Chondrocyte (in vitro differentiated cells): Measurements from ENCODE around the gene SMC1B. TPM values are rescaled to one million over a fixed set of nuclear protein-coding genes. Genes with fewer than 3 reads are reported as not detected.
"Not testable (repeated sequence)": the region's sequence is repeated elsewhere in the genome, so short reads cannot be mapped to it uniquely, and the experiment has no call there.

Source experiments
- DNase-seq: peaks from one replicate; pipeline ENCODE4 v3.0.0; 2021; ENCODE audit warnings: mixed read lengths, low spot score
- H3K27ac Mint-ChIP-seq: one replicate; pipeline ENCODE4 v1.8.0; 2021; ENCODE audit warnings: mild to moderate bottlenecking, moderate library complexity, mixed read lengths; ENCODE audit not compliant: unreplicated experiment
- H3K27me3 Mint-ChIP-seq: 2 replicates; pipeline ENCODE4 v1.8.0; 2021; ENCODE audit warnings: low read depth, mixed read lengths
- H3K36me3 Mint-ChIP-seq: 2 replicates; pipeline ENCODE4 v1.8.0; 2021; ENCODE audit warnings: low read depth, mixed read lengths
- H3K4me1 Mint-ChIP-seq: 2 replicates; pipeline ENCODE4 v1.8.0; 2021; ENCODE audit warnings: low read depth, mild to moderate bottlenecking, mixed read lengths
- H3K4me3 Mint-ChIP-seq: one replicate; pipeline ENCODE4 v1.8.0; 2021; ENCODE audit warnings: mild to moderate bottlenecking, moderate library complexity, mixed read lengths; ENCODE audit not compliant: unreplicated experiment
- H3K9me3 Mint-ChIP-seq: 2 replicates; pipeline ENCODE4 v1.8.0; 2021; ENCODE audit warnings: low read depth, mixed read lengths
- CTCF ChIP-seq: fragments of 200-600 bp; sonication (generic); IDR thresholded peaks from 2 replicates; pipeline ENCODE4 v1.5.0; 2021; ENCODE audit warnings: antibody characterized with exemption, mild to moderate bottlenecking, moderate library complexity
- total RNA-seq: library from RNA; stranded (reverse); gene quantifications from 3 replicates; pipeline ENCODE4 v1.2.1, GENCODE V29; 2021

The SMC1B gene
- total RNA-seq, 1 donor from 2014 or later: not detected

GRCh38 chr22:45357490-45357889 is 55.9 kb downstream of the SMC1B start:
- no peaks in the 10 kb centered on the region for H3K36me3 Mint-ChIP-seq
- DNase-seq: no peak
- H3K4me3 Mint-ChIP-seq: no peak overlapping the region
- H3K27me3 Mint-ChIP-seq: peaks cover 12% of the 10 kb centered on the region
- H3K27ac Mint-ChIP-seq: no peak overlapping the region
- H3K9me3 Mint-ChIP-seq: no peaks in the 10 kb centered on the region
- no peaks in the 10 kb centered on the region for H3K4me1 Mint-ChIP-seq
- TF ChIP-seq CTCF: no peak

DNA sequence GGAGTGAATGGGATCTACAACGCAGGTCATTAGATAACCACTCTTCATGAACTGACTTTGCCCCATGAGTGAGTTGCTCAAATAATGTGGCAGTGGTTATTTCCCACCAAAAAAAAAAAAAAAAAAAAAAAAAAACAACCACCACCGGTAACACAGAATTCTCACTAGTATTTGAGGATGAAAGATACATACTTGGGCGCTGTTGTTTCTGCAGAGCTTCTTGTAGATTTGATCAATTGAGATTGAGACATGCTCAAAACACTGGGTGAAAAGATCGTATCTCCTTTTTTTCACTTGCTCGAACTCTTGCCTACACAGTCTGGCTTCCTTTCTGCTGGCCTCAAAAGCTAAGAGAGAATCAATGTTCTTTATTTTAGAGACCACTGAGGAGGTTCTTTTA is 59.6 kb downstream of the SMC1B start:
- Mint-ChIP-seq H3K4me1 (peaks cover 2% of the 10 kb centered on the region), H3K4me3 (no peak overlapping the region), H3K9me3 (no peaks in the 10 kb centered on the region), H3K27ac (no peak overlapping the region), H3K36me3 (peaks cover 2% of the 10 kb centered on the region), H3K27me3 (no peaks in the 10 kb centered on the region)
- TF ChIP-seq CTCF: no peak
- no peak for DNase-seq

GRCh38 chr22:45352757-45353156 is 60.6 kb downstream of the SMC1B start:
- H3K4me3 Mint-ChIP-seq, DNase-seq, H3K27ac Mint-ChIP-seq, H3K36me3 Mint-ChIP-seq, H3K4me1 Mint-ChIP-seq, H3K9me3 Mint-ChIP-seq, H3K27me3 Mint-ChIP-seq: not testable (repeated sequence)

DNA sequence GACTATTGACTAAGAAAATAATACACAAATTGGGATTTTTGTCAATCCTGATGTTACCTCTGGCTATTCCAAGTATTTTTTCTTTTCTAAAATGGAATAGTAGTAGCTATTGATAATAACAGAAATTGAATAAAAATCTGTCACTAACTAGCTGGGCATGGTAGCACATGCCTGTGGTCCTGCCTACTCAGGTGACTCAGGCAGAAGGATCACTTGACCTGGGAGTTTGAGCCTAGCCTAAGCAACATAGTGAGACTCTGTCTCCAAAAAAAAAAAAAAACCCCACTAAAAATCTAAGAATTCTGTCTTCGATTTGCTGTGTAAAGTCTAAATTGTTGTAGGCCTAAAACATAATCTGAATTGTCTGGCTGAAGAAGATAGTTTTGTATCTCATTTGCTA is 61.4 kb downstream of the SMC1B start:
- no peak overlapping the region for H3K4me3 Mint-ChIP-seq
- H3K27me3 Mint-ChIP-seq: no peaks in the 10 kb centered on the region
- H3K27ac Mint-ChIP-seq: no peak overlapping the region
- H3K9me3 Mint-ChIP-seq: no peaks in the 10 kb centered on the region
- no peak for TF ChIP-seq CTCF
- DNase-seq: no peak
- H3K36me3 Mint-ChIP-seq: peaks cover 2% of the 10 kb centered on the region
- H3K4me1 Mint-ChIP-seq: peaks cover 2% of the 10 kb centered on the region

DNA sequence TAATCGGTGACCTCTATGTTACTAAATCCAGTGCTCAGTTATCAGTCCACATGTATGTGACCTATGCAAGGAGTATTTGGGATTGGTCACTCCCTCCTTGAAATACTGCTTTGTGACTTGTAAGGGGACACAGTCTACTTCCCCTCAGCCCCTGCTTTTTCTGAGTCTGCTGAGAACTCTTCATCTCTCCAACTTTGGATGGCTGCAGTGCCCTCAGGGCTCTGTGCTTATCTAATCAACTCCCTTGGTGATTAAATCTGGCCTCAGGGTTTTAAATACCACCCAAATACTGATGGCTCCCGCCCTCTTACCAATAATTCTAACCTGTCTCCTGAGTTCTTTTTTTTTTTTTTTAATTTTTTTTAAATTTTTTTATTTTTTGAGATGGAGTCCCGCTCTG is 63.5 kb downstream of the SMC1B start:
- peaks cover 6% of the 10 kb centered on the region for H3K36me3 Mint-ChIP-seq
- no peak overlapping the region for H3K27ac Mint-ChIP-seq
- no peak for TF ChIP-seq CTCF
- no peak overlapping the region for H3K4me3 Mint-ChIP-seq
- no peaks in the 10 kb centered on the region for H3K9me3 Mint-ChIP-seq
- DNase-seq: no peak
- H3K4me1 Mint-ChIP-seq: peaks cover 2% of the 10 kb centered on the region
- no peaks in the 10 kb centered on the region for H3K27me3 Mint-ChIP-seq

DNA sequence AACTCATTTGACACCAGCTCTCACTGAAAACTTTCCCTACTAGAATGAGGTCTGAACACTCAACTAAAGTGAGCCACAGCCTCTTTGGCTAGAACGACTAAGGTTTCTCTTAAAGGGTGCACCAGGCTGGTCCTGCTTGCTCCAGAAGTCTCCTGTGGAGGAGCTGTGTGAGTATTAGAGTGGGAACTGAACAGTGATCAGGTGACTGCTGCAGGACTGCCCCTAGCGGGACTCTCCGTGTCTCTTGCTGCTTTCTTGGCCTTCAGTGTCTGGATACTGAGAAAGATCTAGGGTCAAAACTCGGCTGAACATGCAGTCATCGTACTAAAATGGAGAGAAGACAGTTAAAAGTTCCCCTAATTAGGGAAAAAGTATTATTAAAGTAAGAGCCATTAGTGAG is 69.1 kb downstream of the SMC1B start:
- TF ChIP-seq CTCF: peak; percentile 30
- DNase-seq: no peak
- H3K36me3 Mint-ChIP-seq: peaks cover 23% of the 10 kb centered on the region
- no peaks in the 10 kb centered on the region for H3K4me1 Mint-ChIP-seq
- H3K4me3 Mint-ChIP-seq: no peak overlapping the region
- no peak overlapping the region for H3K27ac Mint-ChIP-seq
- H3K27me3 Mint-ChIP-seq: no peaks in the 10 kb centered on the region
- no peaks in the 10 kb centered on the region for H3K9me3 Mint-ChIP-seq
